ENCODE measurements around the gene DIP2B. TPM values are rescaled to one million over a fixed set of nuclear protein-coding genes. Genes with fewer than 3 reads are reported as not detected.

DIP2B gene
- total RNA-seq, 3 donors from 2014 or later, result 28.3 to 39.8 (median 34.7) TPM

- Histone ChIP-seq H3K36me3 (ENCODE audit: low read depth) (no peaks in the 10 kb centered on the region), H3K9me3 (no peaks in the 10 kb centered on the region), H3K4me1 (ENCODE audit: low read depth) (peaks cover 9% of the 10 kb centered on the region), H3K4me3 (no peak overlapping the region)
- intact Hi-C loops (cut with DNase I, micrococcal nuclease), result no loop called here
- no peak for ATAC-seq
- TF ChIP-seq CTCF (IDR thresholded peaks at IDR 0.05), result no peak
- no peak for DNase-seq
Observed at GRCh38 chr12:50633955-50634354, 129.2 kb downstream of the DIP2B start.

- Histone ChIP-seq H3K4me3 (no peak overlapping the region), H3K36me3 (ENCODE audit: low read depth) (no peaks in the 10 kb centered on the region), H3K9me3 (no peaks in the 10 kb centered on the region), H3K4me1 (ENCODE audit: low read depth) (peaks cover 9% of the 10 kb centered on the region)
- ATAC-seq, result no peak
- intact Hi-C loops (cut with DNase I, micrococcal nuclease), result no loop called here
- no peak for TF ChIP-seq CTCF (IDR thresholded peaks at IDR 0.05)
- no peak for DNase-seq
Observed at GRCh38 chr12:50634379-50634778, 129.6 kb downstream of the DIP2B start.

- H3K4me1 ChIP-seq (ENCODE audit: low read depth), result peaks cover 9% of the 10 kb centered on the region
- ATAC-seq (peak; percentile 53), DNase-seq (no peak)
- no peak for TF ChIP-seq CTCF (IDR thresholded peaks at IDR 0.05)
- no peaks in the 10 kb centered on the region for H3K9me3 ChIP-seq
- no peaks in the 10 kb centered on the region for H3K36me3 ChIP-seq (ENCODE audit: low read depth)
- intact Hi-C loops (cut with DNase I, micrococcal nuclease), result loop anchor here in 1 of 2 donors (5.0 kb wide), 1 partner anchor 133 kb away; the partner anchor contains the start of gene DIP2B
- no peak overlapping the region for H3K4me3 ChIP-seq
Observed at GRCh38 chr12:50635364-50635763, 130.6 kb downstream of the DIP2B start.

- no peaks in the 10 kb centered on the region for H3K9me3 ChIP-seq
- DNase-seq (no peak), ATAC-seq (peak; percentile 57)
- H3K4me3 ChIP-seq, result no peak overlapping the region
- peaks cover 9% of the 10 kb centered on the region for H3K4me1 ChIP-seq (ENCODE audit: low read depth)
- no peak for TF ChIP-seq CTCF (IDR thresholded peaks at IDR 0.05)
- H3K36me3 ChIP-seq (ENCODE audit: low read depth), result no peaks in the 10 kb centered on the region
- intact Hi-C loops (cut with DNase I, micrococcal nuclease), result loop anchor here in 1 of 2 donors (5.0 kb wide), 1 partner anchor 134 kb away; the partner anchor contains the start of gene DIP2B
Observed at GRCh38 chr12:50635857-50636256, 131.1 kb downstream of the DIP2B start.

- no peak for DNase-seq
- TF ChIP-seq CTCF (IDR thresholded peaks at IDR 0.05), result no peak
- intact Hi-C loops (cut with DNase I, micrococcal nuclease), result loop anchor here in 1 of 2 donors (5.0 kb wide), 1 partner anchor 134 kb away; the partner anchor contains the start of gene DIP2B
- H3K36me3 ChIP-seq (ENCODE audit: low read depth), result no peaks in the 10 kb centered on the region
- ATAC-seq, result peak; percentile 64
- H3K9me3 ChIP-seq, result no peaks in the 10 kb centered on the region
- H3K4me1 ChIP-seq (ENCODE audit: low read depth), result peaks cover 9% of the 10 kb centered on the region
- H3K4me3 ChIP-seq, result no peak overlapping the region
Observed at GRCh38 chr12:50636505-50636904, 131.7 kb downstream of the DIP2B start.
